GOT3 (cell line): Measurements from ENCODE around the gene AVPI1.
A peak's percentile ranks its signal among the peaks of the same experiment; 100 is the strongest.
"Not testable (repeated sequence)": the region's sequence is repeated elsewhere in the genome, so short reads cannot be mapped to it uniquely, and the experiment has no call there.

Experiments
- DNase-seq: peaks from one replicate; lab custom pipeline; 2025; ENCODE audit warnings: mixed read lengths; lab: John Stamatoyannopoulos, UW

AVPI1 gene

DNA sequence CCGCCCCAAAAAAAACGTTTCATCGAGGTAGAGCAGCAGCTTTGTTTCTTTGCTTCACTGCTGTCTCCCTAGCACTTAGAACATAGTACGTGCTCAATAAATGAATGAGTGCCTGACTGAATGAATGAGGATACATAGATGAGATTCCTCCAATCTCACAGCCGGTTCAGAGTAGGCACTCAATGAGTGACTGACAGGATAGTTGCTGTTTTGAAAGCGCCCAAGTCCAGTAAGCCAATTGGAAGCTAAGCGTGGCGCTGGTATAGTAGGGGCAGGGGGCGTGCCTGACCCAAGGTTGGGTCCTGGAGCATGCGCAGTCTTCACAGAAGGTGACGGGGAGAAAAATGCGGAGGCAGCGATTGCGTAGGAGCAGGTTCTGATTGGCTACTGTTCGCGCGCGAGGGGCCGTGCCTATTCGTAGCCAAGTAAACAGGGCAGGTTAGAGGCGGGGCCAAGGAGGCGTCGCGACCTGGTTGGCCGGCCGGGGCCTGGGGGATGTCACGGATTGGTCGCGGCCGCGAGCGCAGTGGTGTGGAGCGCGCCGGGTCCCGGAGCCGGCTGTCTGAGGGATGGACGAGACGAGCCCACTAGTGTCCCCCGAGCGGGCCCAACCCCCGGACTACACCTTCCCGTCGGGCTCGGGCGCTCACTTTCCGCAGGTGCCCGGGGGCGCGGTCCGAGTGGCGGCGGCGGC, 46.7 kb downstream of the AVPI1 start, which contains the start of gene PI4K2A:
Gene PI4K2A (plus strand): TSS at position 498 of the 694 bp plus-strand sequence. CDS start 72 bp downstream, at position 570.
- DNase-seq = peak; percentile 95

DNA sequence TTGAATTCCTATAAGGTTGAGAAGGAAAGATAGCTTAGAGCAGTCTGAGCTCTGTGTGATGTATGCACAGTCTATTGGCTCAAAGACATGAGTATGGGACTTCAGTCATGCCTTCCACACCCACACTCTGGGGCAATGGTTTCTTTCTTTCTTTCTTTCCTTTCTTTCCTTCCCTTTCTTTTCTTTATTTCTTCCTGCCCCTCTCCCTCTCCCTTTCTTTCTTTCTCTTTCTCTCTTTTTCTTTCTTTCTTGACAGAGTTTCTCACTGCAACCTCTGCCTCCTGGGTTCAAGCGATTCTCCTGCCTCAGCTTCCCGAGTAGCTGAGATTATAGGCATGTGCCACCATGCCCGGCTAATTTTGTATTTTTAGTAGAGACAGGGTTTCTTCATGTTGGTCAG, 48.0 kb downstream of the AVPI1 start:
- not testable (repeated sequence) for DNase-seq

DNA sequence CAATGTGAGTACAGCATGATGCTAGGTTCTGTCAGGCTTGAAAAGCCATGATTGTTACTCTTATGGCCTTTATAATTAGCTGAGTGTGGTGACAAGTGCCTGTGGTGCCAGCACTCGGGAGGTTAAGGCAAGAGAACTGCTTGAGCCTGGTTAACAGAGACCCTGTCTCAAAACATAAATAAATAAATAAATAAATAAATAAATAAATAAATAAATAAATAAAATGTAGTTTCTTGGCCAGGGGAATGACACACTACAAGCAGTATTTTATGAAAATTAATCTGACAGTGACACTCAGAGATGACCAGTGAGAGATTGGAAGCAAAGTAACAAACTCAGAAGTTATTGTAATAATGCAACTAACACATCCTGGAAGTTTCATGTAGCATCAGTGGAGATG, 51.5 kb downstream of the AVPI1 start:
- no peak for DNase-seq

DNA sequence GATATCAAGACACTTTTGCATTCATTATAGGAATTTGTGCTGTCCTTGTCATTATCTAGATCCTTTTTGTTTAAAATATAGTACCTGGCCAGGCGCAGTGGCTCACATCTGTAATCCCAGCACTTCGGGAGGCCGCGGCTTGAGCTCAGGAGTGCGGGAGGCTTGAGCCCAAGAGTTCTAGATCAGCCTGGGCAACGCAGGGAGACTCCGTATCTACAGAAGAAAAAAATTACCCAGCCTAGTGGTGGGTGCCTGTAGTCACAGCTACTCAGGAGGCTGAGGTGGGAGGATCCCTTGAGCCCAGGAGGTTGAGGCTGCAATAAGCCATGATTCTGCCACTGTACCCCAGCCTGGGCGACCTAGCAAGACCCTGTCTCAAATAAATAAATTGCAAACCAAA, 53.1 kb downstream of the AVPI1 start:
- DNase-seq = no peak

DNA sequence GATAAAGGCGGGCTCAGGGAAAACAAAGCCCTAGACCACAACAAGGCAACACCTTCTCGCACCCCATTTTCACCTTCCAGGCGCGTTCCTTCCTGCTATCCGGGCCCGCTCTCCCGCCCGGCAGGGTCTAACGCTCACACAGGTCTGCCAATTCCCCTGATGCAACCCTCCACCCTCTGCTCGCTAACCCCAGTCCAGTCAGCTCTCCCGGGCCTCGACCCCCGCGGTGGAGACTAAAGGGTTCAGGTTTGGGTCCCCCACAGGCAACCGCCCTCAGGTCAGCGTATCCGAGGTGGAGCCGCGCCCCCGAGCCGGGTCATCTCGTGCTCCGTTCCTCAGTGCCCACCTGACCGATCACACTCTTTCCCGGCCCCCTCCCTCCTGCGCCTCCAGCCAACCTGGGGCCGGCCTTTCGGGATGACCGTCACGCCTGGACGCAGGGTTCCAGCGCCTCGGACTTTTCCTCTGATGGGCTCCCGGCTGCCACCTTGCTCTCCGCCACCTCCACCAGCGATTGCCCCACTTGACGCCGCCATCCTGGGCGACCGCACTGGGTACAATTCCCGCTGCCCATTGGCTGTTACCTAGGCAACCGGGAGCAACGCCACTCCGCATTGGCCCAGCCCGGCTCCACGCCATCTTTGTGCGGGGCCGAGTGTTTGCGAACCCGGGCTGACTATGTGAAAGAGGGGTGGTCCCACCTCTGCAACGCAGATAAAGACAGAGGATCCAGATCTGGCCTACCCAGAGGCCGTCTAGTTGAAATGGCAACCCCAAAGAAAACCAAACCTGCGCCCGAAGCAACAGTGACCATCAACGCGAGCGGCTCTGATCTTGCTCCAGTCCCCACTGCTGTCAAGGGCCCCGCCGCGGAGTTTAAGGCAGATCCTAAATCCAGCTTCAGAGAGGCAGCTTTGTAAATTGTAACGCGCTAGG, 53.8 kb downstream of the AVPI1 start, which contains the start of gene MORN4:
Gene MORN4 (minus strand): TSS at position 552 of the 936 bp plus-strand sequence. CDS start 13,847 bp downstream, outside the sequence.
- DNase-seq = peak; percentile 69

DNA sequence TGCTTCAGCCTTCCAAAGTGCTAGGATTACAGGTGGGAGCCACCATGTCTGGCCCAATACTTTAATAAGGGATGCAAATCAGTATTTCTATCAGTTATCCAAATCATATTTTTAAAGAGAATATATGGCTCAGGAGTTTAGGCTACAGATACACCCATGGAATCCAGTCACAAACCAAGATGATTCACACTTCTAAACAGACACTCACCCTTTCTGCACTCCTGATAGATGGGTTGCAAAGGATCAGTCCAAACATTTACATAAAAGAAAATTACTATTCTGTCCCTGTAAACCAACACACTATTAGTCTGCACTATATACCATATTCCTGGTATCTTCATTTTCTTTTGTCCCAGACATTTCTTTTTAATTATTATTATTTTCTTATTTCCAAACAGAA, 55.9 kb downstream of the AVPI1 start:
- DNase-seq = no peak

DNA sequence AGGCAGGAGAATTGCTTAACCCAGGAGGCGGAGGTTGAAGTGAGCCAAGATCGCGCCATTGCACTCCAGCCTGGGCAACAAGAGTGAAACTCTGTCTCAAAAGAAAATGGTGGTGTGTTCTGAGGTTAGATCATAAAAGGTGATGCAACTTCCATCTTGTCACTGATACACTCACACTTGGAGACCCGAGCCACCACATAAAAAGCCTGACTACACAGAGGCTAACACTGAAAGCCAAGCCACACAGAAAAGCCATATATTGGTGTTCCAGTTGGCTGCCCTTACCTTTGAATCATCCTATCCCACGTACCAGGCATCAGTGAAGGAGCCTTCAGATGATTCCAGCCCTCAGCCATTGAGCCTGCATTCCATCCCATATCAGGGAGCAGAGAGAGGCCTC, 57.8 kb downstream of the AVPI1 start:
- DNase-seq = no peak

DNA sequence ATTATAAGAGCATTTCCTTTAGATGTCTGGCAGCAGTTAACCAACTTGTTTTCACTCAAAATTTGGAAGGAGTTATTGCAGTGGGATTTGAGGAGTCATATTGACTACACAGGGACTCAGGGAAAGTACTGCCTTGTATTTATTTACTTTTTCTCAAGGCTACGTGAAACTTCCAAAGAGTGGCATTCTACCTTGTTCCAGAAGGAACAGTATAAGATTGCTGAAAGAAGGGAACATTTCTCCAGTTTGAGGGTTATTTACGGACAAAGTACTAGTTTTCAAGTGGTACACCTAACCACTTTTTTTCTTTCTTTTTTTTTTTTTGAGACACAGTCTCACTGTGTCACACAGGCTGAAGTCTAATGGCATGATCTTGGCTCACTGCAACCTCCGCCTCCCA, 58.8 kb downstream of the AVPI1 start:
- no peak for DNase-seq

DNA sequence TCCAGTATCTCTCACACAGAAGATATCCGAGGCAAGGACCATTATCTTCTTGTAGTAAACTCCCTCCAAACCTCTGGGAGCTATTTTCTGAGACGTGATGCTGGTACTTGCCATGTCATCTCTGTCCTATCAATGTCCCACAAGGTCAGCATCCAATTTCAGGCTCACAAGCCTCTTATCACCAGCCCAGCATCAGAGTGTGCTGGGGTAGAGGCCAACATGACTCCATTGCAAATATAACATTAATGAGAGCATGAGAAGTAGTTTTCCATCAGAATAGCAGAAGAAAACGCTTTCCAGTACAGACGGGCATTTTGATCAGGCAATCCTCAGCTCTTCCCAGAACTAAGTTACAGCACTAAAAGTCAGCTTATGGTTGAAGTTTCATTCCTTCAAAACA, 59.3 kb downstream of the AVPI1 start:
- no peak for DNase-seq
